GM10248 (cell line): Measurements from ENCODE around the gene B3GNT3.
A peak's percentile ranks its signal among the peaks of the same experiment; 100 is the strongest.

Source experiments
- CTCF ChIA-PET: fragments of 300-600 bp; sonication (Branson Sonifier 250); formaldehyde crosslinking; extraction: SDS; loops from one replicate; lab custom pipeline; 2021; ENCODE audit warnings: antibody characterized with exemption; lab: Yijun Ruan, JAX
- POLR2A ChIA-PET: fragments of 350-650 bp; sonication (Branson Sonifier 250); formaldehyde crosslinking; extraction: SDS; loops from one replicate; lab custom pipeline; 2020; ENCODE audit warnings: antibody characterized with exemption; lab: Yijun Ruan, JAX
- DNase-seq: peaks from one replicate; pipeline ENCODE4 v3.0.0; 2012; ENCODE audit errors: extremely low spot score
- CTCF ChIP-seq: IDR thresholded peaks from 2 replicates; pipeline ENCODE4 v1.5.1; 2012; ENCODE audit warnings: mild to moderate bottlenecking, low read depth; ENCODE audit errors: extremely low read depth, missing control alignments, control extremely low read depth

B3GNT3 gene

GRCh38 chr19:17840019-17840418 is 45.1 kb downstream of the B3GNT3 start:
- no peak for TF ChIP-seq CTCF
- ChIA-PET CTCF (interaction anchor here (0.9 kb wide), 1 partner anchor 20 kb away, joined by 3 read pairs; the partner anchor contains the start of gene RPL18A), POLR2A (no interaction called here)
- DNase-seq = no peak

- DNase-seq = no peak
- no peak for TF ChIP-seq CTCF
- ChIA-PET CTCF (interaction anchor here (0.6 kb wide), 1 partner anchor 79 kb away, joined by 3 read pairs; no protein-coding TSS in a partner anchor), POLR2A (no interaction called here)
Observed at GRCh38 chr19:17841371-17841809, 46.5 kb downstream of the B3GNT3 start.

- TF ChIP-seq CTCF = no peak
- ChIA-PET POLR2A (no interaction called here), CTCF (interaction anchor here (0.6 kb wide), 1 partner anchor 79 kb away, joined by 3 read pairs; no protein-coding TSS in a partner anchor)
- peak; percentile 53 for DNase-seq
Observed at GRCh38 chr19:17841810-17842662, 47.1 kb downstream of the B3GNT3 start.

- no peak for TF ChIP-seq CTCF
- ChIA-PET CTCF (no interaction called here), POLR2A (no interaction called here)
- DNase-seq = no peak
Observed at GRCh38 chr19:17842663-17843291, 47.8 kb downstream of the B3GNT3 start.

GRCh38 chr19:17843292-17843827 is 48.4 kb downstream of the B3GNT3 start:
- POLR2A ChIA-PET = no interaction called here
- no peak for DNase-seq
- CTCF ChIA-PET = interaction anchor here (0.8 to 1.2 kb wide), 3 partner anchors 12 to 347 kb away, joined by 3 read pairs; no protein-coding TSS in a partner anchor
- no peak for TF ChIP-seq CTCF

GRCh38 chr19:17843908-17844490 is 49.1 kb downstream of the B3GNT3 start:
- CTCF ChIA-PET = interaction anchor here (0.8 to 1.2 kb wide), 3 partner anchors 11 to 348 kb away, joined by 3 read pairs; no protein-coding TSS in a partner anchor
- no peak for DNase-seq
- POLR2A ChIA-PET = no interaction called here
- no peak for TF ChIP-seq CTCF
